Muscle layer of duodenum (tissue), 2 donors: ENCODE data around the gene TMEM269.

Experiments used
- H3K27ac ChIP-seq: one replicate; pipeline ENCODE4 v1.7.0; 2013; ENCODE audit warnings: mild to moderate bottlenecking, low read length
- H3K27me3 ChIP-seq: one replicate; pipeline ENCODE4 v1.7.0; 2013; ENCODE audit warnings: low read depth, mild to moderate bottlenecking, control low read depth, low read length
- H3K36me3 ChIP-seq, 2 donors: one replicate each; pipeline ENCODE4 v1.7.0; 2013; ENCODE audit warnings: low read length in 2 of 2, control low read depth in 1 of 2, mild to moderate bottlenecking in 1 of 2; ENCODE audit not compliant: insufficient read depth in 2 of 2, control insufficient read depth in 1 of 2
- H3K4me1 ChIP-seq, 2 donors: one replicate each; pipeline ENCODE4 v1.7.0; 2013; ENCODE audit warnings: low read length in 2 of 2, mild to moderate bottlenecking in 2 of 2, control low read depth in 1 of 2, moderate library complexity in 1 of 2; ENCODE audit not compliant: insufficient read depth in 2 of 2, control insufficient read depth in 1 of 2
- H3K4me3 ChIP-seq, 2 donors: one replicate each; pipeline ENCODE4 v1.7.0; 2013; ENCODE audit warnings: low read length in 2 of 2, low read depth in 1 of 2, mild to moderate bottlenecking in 1 of 2
- H3K9me3 ChIP-seq, 2 donors: one replicate each; pipeline ENCODE4 v1.7.0; 2013; ENCODE audit warnings: low read length in 2 of 2, control low read depth in 1 of 2, mild to moderate bottlenecking in 1 of 2; ENCODE audit not compliant: control insufficient read depth in 1 of 2
- donor health status: healthy.

TMEM269 gene

GRCh38 chr1:42779725-42780124, 5.1 kb upstream of the TMEM269 start:
- H3K27me3 ChIP-seq: no peaks in the 10 kb centered on the region
- no peak overlapping the region for H3K4me3 ChIP-seq
- H3K9me3 ChIP-seq: no peaks in the 10 kb centered on the region
- H3K27ac ChIP-seq: no peak overlapping the region
- peaks cover 0 to under 1% of the 10 kb centered on the region in 2 donors for H3K4me1 ChIP-seq
- H3K36me3 ChIP-seq: peaks cover 25 to 49% of the 10 kb centered on the region in 2 donors

- Histone ChIP-seq H3K27me3 (no peaks in the 10 kb centered on the region), H3K4me1 (peaks cover 0 to 5% of the 10 kb centered on the region in 2 donors), H3K36me3 (peaks cover 20 to 44% of the 10 kb centered on the region in 2 donors), H3K4me3 (no peak overlapping the region), H3K27ac (no peak overlapping the region), H3K9me3 (no peaks in the 10 kb centered on the region)
Measured at GRCh38 chr1:42780176-42780575, 4.6 kb upstream of the TMEM269 start.

GRCh38 chr1:42783092-42783491, 1.7 kb upstream of the TMEM269 start:
- peaks cover 0 to 18% of the 10 kb centered on the region in 2 donors for H3K36me3 ChIP-seq
- no peaks in the 10 kb centered on the region for H3K27me3 ChIP-seq
- peaks cover 0 to 12% of the 10 kb centered on the region in 2 donors for H3K4me1 ChIP-seq
- H3K4me3 ChIP-seq: no peak overlapping the region
- H3K9me3 ChIP-seq: no peaks in the 10 kb centered on the region
- no peak overlapping the region for H3K27ac ChIP-seq

GRCh38 chr1:42784547-42784945, 245 bp upstream of the TMEM269 start:
- no peak overlapping the region for H3K27ac ChIP-seq
- H3K36me3 ChIP-seq: peaks cover 0 to 13% of the 10 kb centered on the region in 2 donors
- H3K4me3 ChIP-seq: peak overlapping the region in 1 of 2 donors; percentile 64
- peaks cover 0 to 12% of the 10 kb centered on the region in 2 donors for H3K4me1 ChIP-seq
- no peaks in the 10 kb centered on the region for H3K9me3 ChIP-seq
- H3K27me3 ChIP-seq: no peaks in the 10 kb centered on the region

GRCh38 chr1:42786097-42786496, 1.3 kb downstream of the TMEM269 start:
- H3K4me3 ChIP-seq: no peak overlapping the region

GRCh38 chr1:42788021-42788420, 3.2 kb downstream of the TMEM269 start:
- Histone ChIP-seq H3K9me3 (no peaks in the 10 kb centered on the region), H3K4me1 (peaks cover 0 to 12% of the 10 kb centered on the region in 2 donors), H3K36me3 (no peaks in the 10 kb centered on the region), H3K27me3 (no peaks in the 10 kb centered on the region), H3K4me3 (no peak overlapping the region), H3K27ac (no peak overlapping the region)

More at GRCh38 chr1:42786097-42786496, 1.3 kb downstream of the TMEM269 start:
- H3K4me1 ChIP-seq: peaks cover 0 to 12% of the 10 kb centered on the region in 2 donors
- H3K27ac ChIP-seq: no peak overlapping the region
- H3K9me3 ChIP-seq: no peaks in the 10 kb centered on the region
- H3K27me3 ChIP-seq: no peaks in the 10 kb centered on the region
- peaks cover 0 to under 1% of the 10 kb centered on the region in 2 donors for H3K36me3 ChIP-seq

- no peak overlapping the region for H3K4me3 ChIP-seq
- H3K27me3 ChIP-seq: no peaks in the 10 kb centered on the region
- H3K9me3 ChIP-seq: no peaks in the 10 kb centered on the region
- H3K36me3 ChIP-seq: no peaks in the 10 kb centered on the region
- H3K27ac ChIP-seq: no peak overlapping the region
- no peaks in the 10 kb centered on the region for H3K4me1 ChIP-seq
Measured at GRCh38 chr1:42793824-42794223, 9.0 kb downstream of the TMEM269 start.

- no peak overlapping the region for H3K27ac ChIP-seq
- H3K36me3 ChIP-seq: no peaks in the 10 kb centered on the region
- H3K4me1 ChIP-seq: no peaks in the 10 kb centered on the region
- H3K27me3 ChIP-seq: no peaks in the 10 kb centered on the region
- H3K9me3 ChIP-seq: no peaks in the 10 kb centered on the region
- H3K4me3 ChIP-seq: no peak overlapping the region
Measured at GRCh38 chr1:42797414-42797813, 12.6 kb downstream of the TMEM269 start.

- Histone ChIP-seq H3K36me3 (no peaks in the 10 kb centered on the region), H3K4me3 (no peak overlapping the region), H3K4me1 (no peaks in the 10 kb centered on the region), H3K27me3 (no peaks in the 10 kb centered on the region), H3K27ac (no peak overlapping the region), H3K9me3 (no peaks in the 10 kb centered on the region)
Measured at GRCh38 chr1:42797979-42798378, 13.2 kb downstream of the TMEM269 start.

- H3K27ac ChIP-seq: no peak overlapping the region
- no peaks in the 10 kb centered on the region for H3K9me3 ChIP-seq
- H3K4me1 ChIP-seq: no peaks in the 10 kb centered on the region
- peaks cover 0 to 4% of the 10 kb centered on the region in 2 donors for H3K36me3 ChIP-seq
- no peak overlapping the region for H3K4me3 ChIP-seq
- H3K27me3 ChIP-seq: no peaks in the 10 kb centered on the region
Measured at GRCh38 chr1:42801832-42802473, 17.2 kb downstream of the TMEM269 start.

GRCh38 chr1:42806171-42806570, 21.4 kb downstream of the TMEM269 start:
- H3K4me1 ChIP-seq: no peaks in the 10 kb centered on the region
- H3K4me3 ChIP-seq: no peak overlapping the region
- H3K9me3 ChIP-seq: no peaks in the 10 kb centered on the region
- H3K27ac ChIP-seq: no peak overlapping the region
- H3K27me3 ChIP-seq: no peaks in the 10 kb centered on the region
- peaks cover 0 to 9% of the 10 kb centered on the region in 2 donors for H3K36me3 ChIP-seq

- no peaks in the 10 kb centered on the region for H3K9me3 ChIP-seq
Measured at GRCh38 chr1:42806593-42806992, 21.8 kb downstream of the TMEM269 start.

More at GRCh38 chr1:42806593-42806992, 21.8 kb downstream of the TMEM269 start:
- H3K36me3 ChIP-seq: peaks cover 0 to 9% of the 10 kb centered on the region in 2 donors
- no peak overlapping the region for H3K27ac ChIP-seq
- no peaks in the 10 kb centered on the region for H3K27me3 ChIP-seq
- no peak overlapping the region for H3K4me3 ChIP-seq
- no peaks in the 10 kb centered on the region for H3K4me1 ChIP-seq
